HG03103 (cell line): Measurements from ENCODE around the gene SLC41A3.

Experiments
- ATAC-seq: cut with Tn5 transposase; IDR thresholded peaks from one replicate; pipeline ENCODE4 v1.9.1; 2021; ENCODE audit warnings: low read depth; ENCODE audit not compliant: unreplicated experiment

SLC41A3 gene

DNA sequence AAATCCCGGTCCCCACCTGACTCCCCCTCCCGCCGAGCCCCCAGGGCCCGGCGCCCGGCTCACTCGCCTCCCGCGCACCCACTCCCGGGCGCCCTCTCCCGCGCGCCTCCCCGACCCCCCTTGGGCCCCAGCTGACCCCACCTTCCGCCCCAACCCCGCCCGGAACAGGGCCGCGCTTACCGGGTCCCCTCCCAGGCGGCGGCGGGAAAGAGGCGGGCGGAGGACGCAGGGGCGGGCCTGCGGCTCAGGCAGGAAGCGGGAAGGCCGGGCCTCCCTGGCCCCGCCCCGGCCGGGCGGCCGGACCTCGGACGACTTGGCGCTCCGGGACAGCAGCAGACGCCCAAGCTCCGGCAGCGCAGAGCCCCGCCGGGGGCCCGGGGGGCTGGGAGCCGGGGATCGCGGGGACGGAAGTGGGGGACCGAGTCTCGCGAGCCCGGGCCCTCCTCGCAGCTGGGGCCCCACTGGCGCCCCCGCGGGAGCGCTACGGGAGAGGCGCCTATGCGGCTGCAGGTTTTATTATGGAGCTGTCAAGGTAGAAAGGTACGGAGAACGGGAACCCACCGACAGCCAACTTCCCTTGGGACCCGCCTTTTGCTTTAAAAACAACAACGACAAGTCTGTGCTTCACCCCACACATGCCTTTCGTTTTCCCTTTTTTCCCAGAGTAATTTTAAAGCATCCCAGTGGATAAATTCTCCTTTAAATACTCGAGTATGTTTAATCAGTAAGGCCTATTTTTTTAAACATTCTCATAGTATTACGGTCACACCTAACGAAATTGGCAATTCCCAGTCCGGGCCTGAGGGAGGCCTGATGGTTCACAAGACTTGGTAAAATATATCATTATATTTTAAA is at the start of gene SLC41A3:
TSS of gene SLC41A3 (minus strand) at position 212 of the 855 bp plus-strand sequence. CDS start 15,905 bp downstream, outside the sequence.
- peak; percentile 89 for ATAC-seq

DNA sequence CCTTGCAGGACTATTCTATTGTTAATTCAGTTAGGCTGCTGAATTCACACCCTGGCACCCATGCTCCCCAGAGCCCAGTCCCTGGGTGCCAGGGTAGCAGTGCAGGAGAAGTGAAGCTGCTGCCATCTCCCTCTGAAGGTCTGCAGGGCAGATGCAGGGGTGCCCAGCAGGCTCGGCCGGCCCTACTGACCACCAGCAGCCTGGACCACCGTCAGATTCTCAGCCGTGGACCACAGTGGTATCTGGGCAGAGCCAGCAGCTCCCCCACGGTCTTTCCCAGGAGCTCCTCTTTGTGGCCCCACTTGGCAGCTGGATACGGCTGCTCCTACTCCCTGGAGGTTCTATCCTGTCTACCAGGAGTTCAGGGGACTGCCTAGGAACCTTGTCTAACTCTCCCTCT is 49.7 kb upstream of the SLC41A3 start:
- no peak for ATAC-seq

DNA sequence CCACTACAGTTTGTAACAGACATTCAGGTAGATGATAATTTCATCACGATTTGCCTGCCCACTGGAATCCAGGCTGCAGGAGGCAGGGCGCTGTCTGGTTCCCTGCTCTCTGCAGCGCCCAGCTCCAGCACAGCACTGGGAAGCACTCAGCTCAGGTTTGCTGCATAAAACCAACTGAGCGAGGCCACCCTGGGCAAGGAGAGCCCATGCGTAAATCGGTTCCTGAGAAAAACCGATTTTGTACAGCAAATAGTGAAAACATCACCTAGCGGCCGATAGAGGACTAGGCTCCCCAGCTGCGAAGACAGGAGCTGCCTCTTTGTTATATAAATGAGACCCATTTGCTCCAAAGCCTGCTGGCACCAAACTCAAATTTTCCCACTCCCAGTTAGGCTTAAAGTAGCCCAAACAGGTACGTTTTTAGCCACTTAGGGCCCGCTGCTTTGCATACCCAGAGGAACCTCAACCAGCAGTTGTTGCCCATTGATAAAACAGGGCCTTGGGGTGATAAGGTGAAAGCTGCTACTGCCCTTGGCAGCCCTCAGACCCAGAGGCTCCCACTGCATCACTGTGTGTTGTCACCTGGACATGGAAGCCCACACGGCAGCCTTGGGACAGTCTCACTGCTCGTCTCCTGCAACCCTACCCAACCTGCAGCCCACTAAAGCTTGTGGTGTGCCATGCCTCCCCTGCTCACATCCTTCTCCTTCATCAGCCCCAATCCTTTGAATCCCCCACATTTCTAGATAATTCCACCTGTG is 49.0 kb upstream of the SLC41A3 start:
- no peak for ATAC-seq

DNA sequence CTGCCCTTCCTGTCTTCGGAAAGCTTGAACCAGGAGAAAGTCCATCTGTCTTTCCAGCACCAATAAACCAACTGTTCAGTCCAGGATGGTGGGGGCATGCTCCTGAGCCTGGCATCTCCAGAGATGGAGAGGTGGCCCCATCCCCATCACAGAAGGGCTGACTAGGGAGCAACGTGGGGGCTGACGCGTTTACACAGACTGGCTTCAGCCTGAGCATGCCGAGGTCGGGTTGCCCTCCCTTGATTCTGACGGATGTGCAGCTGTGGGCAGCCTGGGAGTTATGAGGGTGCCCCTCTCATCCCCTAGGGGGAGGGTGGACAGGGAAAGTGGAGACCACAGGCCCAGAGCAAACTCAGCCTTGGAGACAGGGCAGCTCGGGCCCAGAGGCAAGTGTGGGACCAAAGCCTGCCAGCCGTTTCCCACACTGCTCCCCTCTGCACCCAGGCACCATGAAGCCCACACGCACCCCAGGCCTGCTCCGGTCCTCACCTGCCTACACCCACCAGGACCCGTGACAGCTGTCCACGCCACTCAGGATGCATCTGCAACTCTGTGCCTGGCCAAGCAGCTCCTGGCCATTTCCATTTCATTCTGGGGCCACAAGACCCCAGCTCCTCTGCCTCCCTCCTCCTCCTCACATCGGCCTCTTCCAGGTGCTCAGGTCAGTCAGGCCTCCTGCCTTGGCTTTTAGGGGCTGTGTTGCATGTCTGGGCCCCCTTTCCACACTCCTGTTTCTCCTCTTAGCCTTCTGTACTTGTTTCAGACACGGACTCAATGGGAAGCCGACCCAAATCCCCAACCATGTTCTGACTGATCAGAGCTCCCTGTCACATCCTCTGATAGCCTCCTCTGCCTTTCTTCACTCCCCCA is 48.2 kb upstream of the SLC41A3 start:
- ATAC-seq, result no peak

DNA sequence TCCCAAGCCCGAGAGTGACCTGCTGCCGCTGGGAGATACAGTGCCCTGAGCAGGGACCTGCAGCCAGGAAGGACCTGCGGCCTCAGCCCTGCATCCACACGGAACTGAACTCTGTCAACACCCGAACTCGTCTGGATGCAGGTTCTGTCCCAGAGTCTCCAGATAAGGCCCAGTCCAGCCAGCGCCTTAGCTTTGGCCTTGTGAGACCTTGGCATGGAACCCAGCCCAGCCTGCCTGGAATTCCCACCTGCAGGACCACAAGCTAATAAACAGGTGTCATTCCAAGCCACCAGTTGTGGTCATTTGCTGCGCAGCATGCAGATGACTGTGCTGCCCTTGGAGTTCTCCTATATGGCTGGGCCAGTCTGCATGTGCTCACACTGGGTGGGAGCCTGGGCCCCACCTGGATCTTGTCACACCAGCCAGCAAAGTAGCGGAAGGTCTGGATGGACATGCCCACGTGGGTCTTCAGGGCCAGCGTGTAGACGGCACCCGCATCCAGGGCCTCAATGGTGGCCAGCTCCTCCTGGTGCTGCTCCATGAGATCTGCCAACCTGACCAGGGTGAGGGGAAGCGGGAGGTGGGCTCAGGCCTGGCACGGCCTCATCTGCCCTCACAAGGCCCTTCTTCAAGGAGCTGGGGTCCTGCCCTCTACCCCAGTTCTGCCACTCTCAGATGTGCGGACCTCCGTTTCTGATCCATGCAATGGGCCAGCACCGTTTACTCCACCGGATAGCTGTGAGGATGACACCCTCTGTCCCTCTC is 47.2 kb upstream of the SLC41A3 start:
- ATAC-seq, result no peak

DNA sequence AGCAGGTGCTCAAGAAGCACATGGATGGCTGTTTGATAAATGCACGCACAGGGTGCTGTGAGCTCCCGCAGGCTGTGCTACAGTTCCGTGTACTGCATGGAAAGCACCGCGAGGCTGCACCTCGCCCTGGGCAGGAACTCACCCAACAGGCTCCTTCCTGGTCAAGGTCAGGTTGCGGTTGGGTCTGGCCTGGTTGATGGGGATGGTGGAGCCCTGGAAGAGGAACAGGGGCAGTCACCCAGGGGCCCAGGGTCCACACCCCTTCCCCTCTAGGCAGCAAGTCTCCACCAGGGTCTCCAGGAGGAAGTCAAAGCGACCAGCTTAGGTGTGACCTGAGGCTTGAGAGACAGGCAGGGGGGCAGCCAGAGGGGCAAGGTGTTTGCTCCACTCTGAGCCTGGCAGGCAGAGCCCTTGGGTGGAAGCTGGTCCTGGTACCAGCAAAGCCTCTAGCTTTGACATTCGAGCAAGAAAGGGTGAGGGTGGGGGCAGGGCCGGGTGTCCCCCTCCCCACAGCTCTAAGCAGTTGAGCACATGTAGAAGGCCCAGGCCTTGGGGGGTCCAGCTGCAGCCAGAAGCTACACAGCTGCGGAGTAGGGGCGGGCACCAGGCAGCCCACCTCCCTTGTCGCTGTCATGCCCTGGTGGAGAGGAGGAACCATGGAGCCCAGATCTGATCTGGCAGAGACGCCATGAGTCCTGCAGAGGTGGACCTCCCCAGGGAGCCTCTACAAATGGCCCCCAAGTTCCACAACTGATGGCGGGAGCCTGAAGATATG is 46.3 kb upstream of the SLC41A3 start:
- ATAC-seq, result no peak

DNA sequence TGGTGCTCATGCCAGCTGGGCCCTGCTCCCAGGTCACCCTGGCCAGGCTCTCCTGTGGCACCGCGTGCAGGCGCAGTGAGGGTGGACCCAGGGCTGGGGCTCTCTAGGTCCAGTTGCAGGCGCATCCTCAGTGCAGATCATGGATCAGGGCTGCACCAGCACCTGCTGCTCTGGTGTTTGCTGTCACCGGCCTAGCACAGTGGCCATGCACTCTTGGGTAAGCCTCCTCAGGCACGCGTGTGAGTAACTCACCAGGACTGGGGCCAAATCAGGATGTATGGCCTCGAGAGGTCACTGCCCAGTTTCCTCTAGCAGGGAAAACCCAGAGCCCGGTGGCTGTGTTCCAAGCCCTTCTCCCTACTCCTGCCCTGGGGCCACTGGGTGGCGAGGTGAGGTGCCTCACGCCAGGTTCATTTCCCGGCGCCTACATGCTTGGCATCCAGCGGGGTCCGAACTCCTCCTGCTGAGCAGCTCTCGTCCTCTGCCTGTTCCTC is 45.5 kb upstream of the SLC41A3 start:
- ATAC-seq, result no peak

DNA sequence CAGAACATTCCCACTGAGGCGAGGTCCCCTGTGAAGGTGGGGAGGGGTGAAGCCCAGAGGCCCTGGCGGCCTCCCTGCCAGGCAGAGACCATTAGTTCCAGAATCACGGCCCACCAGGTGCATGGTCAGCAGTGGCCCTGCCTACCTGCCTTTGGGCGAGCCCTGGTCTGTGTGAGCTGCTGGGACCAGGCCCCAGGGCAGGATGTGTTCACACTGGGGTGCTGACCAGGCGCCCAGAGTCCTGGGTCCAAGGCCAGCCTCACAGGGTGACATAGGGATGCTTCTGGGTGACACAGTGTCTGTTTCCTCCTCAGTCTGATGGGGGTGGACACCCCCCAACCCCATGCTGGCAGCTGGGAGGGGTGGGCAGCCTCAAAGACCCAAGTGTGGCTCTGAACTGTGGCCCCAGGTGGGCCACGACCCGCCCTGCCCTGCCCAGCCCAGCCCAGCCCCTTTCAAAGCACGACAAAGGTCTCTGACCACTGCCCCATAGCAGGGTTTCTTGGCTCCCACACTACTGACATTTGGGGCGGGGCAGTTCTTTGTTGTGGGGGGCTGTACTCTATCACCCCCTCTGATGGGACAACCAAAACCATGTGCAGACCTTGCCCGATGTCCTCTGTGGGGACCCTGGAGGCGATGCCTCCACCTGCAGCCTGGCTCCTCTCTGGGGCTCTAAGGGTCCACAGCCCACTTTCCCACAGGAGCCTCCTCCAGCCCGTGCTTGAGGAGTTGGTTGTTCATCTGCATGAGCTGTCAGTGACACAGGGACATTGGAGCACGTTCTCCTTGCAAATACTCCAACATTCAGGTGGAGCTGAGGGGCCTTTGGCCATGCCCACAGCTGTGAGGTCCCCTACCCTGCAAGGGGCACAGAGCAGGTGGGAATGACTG is 44.8 kb upstream of the SLC41A3 start:
- ATAC-seq, result no peak

DNA sequence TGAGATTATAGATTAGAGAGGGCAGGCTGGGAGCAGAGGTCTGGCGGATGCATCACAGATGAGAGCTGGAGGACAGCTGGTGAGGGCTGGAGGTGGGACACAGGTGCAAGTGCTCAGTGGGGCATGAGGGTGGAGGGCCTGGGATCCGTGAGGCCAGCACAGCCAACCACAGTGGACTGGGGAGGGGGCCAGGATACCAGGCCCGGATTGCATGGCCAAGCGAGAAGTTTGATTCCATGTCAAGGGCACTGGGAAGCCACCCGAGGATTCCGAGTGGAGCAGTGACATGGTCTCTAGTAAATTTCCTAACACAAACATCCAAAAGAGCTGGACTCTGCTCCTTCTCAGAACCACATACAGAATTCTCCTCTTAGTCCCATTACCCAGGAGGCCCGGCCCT is 44.0 kb upstream of the SLC41A3 start:
- no peak for ATAC-seq

DNA sequence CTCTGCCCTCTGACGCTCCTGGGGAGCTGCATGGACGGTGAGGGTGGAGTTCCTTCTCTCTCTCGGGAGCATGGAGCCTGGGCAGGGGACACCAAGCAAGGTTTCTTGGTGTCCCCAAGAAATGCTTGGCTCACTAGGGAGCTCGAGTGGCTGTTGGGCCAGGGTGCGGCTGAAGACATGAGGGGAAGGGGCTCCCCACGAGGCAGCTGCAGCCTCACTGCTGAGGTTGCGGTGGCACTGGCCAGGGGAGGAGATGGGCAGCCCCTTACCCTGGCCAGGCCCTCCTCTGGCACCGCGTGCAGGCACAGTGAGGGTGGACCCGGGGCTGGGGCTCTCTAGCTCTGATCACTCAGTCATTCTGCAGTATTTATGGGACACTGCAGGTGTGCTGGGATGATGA is 43.5 kb upstream of the SLC41A3 start:
- ATAC-seq, result no peak

DNA sequence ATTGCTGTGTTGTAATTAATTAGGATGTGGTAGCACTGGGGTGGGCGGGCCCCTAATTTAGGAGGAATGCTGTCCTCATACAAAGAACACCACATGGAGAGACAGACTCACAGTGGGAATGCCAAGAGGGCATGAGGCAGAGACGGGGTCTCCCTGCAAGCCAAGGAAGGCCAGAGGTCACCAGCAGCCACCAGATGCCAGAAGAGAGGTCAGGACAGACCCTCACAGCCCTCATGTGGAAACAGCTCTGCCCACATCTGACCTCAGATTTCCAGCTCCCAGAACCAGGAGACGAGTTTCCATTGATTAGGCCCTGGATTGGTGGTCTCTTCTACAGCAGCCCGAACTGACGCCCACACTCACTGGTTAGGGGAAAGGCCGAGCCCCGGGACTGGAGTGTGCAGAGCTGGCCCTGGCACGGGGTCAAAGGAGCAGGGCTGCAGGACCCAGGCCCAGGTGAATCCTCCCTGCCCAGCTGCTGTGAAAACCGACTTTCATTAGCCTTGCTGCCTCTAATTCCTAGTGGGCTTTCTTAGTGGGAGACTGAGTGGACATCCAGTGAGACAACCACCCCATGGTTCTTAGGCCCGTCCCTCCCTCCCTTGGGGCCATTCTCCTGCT is 43.0 kb upstream of the SLC41A3 start:
- no peak for ATAC-seq

DNA sequence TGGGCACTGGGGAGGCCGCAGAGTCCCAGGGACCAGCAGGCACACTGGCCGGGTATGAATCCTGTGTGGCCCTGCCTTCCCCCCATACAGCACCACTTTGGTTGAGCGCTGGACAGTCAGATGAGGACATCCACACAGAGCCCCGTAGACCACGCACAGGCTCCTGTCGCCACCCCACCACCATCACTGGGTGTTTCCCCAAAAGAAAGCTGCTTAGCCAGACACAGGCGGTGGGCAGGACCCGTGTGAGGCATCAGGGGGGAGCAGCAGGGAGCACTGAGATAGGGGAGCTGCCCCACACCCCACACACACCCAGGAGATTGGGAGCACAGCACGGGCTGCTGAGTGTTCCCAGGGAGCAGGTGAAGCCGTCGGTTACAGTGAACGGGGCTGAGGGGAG is 42.4 kb upstream of the SLC41A3 start:
- ATAC-seq, result no peak

DNA sequence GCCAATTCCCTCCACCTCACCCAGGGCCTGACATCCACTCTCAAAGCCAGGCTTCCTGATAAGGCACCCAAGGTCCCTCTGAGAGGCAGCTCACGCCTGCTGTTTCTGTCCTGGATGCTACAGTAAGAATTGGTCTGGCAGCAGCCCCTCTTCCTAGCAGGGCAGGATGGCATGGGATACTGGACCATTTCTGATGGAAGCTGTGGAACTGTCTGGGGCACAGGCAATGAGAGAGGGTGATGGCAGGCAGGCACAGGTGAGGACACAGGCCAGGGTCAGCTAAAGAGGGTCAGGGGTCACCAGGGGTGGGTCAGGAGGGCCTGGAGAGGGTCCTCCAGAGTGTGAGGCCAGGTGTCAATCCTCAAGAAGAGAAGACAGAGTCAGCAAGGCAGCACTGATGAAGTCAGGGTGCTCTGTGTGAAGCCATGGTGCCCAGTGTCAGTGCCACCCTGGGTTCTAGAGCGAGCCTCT is 41.9 kb upstream of the SLC41A3 start:
- ATAC-seq, result no peak

DNA sequence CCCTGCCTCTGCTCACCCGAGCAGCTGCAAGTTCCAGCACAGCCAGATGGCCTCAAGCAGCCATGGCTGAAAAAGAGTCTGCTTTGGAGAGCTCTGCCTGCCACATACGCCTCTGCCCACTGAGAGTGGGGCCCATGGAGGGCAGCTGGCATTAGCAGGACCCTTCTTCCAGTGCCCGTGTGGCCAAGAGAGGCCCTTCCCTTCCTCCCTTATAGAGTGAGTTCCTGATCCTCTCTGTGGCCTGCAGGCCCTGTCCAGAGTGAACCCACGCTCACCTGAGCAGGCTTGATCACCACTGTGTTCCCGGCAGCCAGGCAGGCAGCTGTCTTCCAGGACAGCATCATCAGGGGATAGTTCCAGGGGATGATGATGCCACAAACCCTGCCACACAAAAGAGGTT is 41.4 kb upstream of the SLC41A3 start:
- no peak for ATAC-seq

DNA sequence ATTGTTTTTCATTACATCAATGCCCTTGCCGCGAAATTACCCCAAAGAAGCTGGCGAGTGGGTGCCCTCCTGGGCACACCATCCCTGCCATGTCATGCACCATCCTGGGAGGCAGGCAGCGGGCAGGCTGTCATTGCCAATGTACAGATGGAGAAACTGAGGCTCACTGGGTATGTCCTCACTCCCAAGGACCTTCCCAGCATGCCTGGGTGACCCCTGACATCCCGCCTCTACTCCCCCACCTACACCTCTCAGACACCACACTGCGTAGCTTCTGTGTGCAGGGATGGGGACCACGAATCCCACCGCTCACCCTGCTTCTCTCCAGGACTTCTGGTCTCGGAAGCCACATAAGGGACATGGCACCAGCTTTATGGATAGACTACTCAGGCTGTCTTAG is 41.0 kb upstream of the SLC41A3 start:
- no peak for ATAC-seq

DNA sequence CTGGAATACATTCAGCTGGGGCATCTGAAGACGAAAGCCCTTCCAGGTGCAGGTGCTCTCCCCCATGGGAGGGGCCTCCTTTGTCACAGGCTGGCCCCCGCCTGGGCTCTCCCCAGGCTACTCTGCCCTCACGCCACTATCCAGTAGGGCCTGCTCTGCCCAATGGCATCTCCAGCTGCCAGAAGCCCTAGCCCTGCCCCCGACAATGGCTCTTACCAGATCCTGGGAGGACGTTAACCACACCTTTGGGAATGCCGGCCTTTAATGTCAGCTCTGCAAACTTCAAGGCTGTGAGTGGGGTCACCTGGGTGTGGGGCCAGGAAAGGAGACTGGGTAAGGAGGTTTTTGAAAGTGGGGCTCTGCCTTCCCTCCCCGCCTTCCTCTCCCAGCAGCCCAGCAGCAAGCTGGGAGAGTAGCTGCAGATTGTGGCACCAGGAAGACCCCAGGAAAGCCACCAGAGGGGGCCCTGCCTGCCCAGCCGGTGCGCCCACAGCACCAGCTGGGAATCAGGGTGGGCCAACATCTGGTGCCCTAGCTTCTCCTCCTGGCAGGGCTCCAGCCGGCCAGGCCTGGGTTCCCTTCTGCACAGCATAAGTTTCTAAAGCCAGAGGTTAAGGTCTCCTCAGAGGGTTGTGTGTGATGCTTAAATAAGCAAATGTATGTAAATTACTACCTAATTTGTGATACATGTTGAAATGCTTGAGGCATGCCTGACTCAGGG is 40.4 kb upstream of the SLC41A3 start:
- ATAC-seq, result no peak

DNA sequence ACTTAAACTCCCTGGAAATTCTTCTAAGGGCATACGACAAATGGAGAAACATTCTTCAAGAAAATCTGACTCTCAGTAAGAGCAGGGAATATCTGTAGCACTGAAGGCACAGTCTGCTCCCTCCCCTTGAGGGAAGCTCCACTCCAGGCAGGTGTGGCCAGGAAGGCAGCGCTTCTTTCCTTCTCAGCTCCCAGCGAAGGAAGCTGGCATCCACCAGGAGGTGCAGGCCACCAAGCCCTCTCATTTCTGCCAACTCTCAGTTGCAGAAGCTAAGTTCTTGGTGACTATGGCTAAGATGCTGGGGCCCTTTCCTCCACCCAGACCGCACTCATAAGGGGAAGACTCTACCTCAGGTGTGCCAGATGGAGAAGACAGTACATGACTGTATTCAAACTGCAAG is 37.7 kb upstream of the SLC41A3 start:
- ATAC-seq, result no peak
